NCI-H146 treated with DMSO at 0.1 percent for 48 hours (cell line): ENCODE results near the gene CCDC50.

Source experiments
- DNase-seq: peaks from one replicate; lab custom pipeline; 2025; ENCODE audit not compliant: unreplicated experiment; lab: John Stamatoyannopoulos, UW

CCDC50 gene

DNA sequence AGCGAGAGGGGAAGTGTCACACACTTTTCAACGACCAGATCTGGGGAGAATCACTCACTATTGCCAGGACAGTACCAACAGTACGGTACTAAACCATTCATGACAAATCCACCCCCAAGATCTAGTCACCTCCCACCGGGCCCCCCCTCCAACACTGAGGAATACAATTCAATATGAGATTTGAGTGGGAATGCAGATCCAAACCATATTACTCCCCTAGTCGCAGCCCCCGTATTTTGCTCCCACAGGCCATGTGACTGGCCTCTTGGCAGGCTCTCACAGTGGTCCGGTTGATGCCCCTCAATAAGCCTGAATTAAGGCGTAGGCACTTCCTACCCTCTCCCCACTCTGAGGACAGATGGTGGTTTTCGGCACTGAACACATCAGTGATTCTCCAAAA lies 86.4 kb downstream of the CCDC50 start:
- DNase-seq: no peak

DNA sequence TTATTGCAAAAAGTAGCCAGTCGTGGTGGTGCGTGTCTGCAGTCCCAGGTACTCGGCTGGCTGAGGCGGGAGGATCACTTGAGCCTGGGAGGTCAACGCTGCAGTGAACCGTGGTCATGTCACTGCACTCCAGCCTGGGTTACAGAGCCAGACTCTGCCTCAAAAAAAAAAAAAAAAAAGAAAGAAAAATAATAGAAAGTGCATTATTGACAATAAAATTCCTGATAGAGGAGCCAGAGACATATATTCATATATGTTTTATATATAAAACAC lies 88.2 kb downstream of the CCDC50 start:
- DNase-seq: no peak

DNA sequence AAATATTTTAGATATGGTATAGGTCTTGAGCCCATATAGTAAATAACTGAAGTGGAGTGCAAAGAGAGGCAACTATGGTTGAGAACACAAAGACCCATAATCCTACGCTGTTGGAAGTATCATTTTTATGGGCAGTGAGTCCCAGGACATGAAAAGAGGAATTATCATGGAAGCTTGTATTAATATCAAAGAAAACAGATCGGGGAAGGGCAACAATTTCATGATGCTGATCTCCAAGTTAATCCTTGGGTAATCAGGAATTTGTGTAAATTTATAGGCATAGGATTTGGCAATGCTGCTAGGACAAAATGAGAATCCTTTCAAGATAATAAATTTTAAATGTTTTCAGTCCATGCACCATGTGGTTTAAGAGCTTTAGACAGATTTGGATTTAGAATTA lies 91.6 kb downstream of the CCDC50 start:
- no peak for DNase-seq

DNA sequence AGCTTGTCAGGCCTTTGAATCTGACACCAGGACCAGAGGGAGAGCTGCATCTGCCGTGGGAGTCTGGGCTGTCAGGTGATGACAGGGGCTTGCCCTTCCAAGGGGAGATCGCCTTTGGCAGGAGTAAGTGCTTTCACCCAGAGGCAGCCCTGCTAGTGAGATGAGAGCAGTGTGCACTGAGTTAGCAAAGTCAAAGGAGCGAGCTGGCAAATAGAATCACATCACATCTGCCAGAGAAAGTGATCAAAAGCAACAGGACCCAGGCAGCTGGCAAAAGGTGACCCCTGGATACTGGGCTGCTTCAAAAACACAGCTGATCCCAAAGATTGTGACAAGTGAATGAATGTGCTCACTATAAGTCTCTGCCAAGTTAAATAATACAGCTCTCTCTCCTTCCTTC lies 95.7 kb downstream of the CCDC50 start:
- DNase-seq: peak; percentile 80

DNA sequence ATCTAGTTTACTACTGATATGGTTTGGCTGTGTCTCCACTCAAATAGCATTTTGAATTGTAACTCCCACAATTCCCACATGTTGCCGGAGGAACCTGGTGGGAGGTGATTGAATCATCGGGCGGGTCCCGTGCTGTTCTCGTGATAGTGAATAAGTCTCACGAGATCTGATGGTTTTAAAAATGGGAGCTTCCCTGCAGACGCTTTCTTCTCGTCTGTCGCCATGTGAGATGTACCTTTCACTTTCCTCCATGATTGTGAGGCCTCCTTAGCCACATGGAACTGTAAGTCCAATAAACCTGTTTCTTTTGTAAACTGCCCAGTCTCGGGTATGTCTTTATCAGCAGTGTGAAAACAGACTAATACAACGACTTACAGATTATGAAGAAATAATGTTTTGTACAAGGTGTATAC lies 96.1 kb downstream of the CCDC50 start:
- peak; percentile 84 for DNase-seq

DNA sequence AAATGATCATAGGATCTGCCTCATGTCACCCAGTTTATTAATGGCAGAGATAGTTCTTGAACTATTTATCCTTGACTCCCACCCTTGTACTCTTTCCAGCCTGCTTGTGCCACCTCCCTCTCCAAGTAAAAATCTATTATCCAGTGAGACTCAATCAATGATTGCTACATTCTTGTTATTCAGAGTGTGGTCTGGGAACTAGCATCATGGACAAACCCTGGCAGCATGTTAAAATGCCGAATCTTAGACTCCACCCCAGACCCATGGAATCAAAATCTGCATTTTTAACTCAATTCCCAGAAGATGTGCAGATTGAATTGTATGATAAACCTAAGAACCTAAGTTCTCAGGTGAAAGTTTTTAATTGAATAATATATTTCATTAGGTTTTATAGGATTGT lies 97.1 kb downstream of the CCDC50 start:
- DNase-seq: no peak

DNA sequence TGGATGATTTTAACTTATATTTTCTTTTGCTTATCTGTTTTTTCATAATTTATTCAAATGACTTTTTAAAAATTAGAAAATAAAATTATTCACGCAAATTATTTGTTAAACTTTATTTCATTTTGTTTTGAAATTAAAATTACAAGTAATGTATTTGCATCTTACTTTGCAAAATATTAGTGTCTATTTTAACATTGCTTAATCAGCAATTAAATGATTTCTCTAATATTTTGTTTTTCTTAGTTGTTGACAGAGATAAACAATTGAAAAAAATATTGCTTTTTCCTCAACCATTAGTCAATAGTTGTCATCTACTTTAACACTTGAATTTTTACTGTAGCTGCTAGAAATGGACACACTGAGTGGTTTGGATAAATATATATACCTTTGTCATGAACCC lies 99.0 kb downstream of the CCDC50 start:
- DNase-seq: no peak

DNA sequence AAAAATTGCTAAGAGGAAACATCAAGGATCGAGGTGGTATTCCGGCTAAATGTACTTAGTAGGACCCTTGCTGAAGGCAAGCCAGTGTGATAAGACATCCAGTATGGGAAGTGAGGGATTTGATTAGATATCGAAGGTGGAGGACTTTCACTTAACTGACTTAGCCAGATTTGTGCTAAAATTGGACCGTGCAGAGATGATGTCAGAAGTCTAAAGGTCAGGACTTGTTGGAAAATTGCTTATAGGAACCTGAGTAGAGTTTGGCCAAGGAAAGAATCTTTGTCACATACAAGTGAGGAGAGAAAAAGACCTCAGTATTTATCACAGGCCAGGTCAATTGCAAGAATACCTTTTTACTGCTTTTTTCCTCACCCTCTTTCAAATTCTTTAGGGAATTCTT lies 100.9 kb downstream of the CCDC50 start:
- DNase-seq: no peak

DNA sequence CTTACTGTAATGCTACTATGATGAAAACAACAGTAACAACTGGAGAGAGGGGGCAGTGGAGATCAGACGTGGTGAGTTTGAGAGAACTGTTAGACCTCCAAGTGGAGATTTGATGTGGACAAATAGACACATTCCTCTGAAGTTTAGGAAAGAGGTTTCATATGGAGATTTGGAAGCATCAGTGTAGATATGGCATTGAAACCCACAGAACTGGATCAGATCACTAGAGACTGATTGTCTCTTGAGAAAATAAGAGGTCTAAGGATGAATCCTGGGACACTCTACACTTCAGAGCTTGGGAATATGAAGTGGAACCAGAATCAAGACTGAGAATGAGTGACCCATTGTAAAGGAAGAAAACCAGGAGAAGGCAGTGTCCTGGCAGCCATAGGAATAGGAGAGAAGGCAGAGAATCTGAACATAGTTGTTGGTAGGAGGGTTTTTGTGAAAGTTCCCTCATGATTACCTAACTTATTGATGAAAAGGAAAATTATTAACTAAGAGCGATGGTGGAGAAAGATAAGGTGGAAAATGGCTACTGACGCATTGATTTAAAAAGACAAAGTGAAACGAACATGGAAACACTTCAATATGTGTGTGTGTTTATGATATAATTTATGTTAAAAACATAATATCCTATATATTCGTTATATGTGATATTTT lies 102.1 kb downstream of the CCDC50 start:
- DNase-seq: no peak

DNA sequence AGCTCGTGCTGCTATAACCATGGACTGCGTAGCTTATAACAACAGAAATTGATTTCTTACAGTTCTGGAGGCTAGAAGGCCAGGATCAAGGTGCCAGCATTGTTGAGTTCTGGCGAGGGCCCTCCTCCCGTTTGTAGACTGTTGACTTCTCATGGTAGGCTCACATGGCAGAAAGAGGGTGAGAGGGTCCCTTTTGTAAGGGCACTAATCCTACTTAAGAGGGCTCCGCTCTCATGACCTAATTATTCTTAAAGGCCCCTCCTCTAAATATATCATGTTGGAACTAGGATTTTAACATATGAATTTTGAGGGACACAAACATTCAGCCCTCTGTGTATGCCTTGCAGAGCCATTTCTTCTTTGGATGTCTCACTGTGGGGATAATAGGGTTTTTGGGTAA lies 103.0 kb downstream of the CCDC50 start:
- DNase-seq: no peak

DNA sequence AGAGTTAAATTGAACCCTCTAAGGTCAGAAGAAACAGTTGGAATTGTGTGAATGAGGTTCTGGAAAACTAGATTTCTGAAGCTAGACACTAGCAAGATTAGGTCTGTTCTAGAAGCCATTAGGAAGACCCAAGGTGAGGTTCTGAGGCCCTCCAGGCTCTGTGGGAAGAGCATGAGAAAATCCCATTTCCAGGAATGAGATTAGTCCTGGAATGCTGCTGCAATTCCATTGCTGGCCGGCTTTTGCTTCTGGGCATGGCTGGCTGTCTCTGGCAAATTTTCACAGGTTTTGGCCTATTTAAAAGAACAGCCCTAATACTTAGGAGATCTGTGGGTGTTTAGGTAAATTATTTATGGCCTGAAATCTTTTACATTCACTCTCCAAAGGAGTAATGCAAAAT lies 104.8 kb downstream of the CCDC50 start:
- DNase-seq: no peak

DNA sequence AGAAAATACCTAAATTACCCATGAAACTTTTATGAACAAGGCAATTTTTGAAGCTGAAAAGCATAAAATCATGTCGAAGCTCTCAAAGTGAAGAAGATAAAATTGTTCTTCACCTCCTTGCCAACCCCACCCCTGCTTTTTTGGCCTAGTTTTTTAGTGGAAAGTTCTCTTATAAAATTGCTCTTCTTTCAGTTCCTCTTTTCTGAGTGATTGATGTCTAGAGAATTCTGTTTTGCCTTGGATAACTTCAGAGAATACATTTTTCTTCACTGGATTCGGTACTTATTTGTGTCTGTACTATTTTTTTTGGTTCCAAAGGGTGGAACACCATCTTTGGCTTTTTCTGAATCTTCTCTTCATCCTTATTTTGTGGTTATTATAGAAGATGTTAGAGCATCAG lies 106.8 kb downstream of the CCDC50 start:
- DNase-seq: no peak

DNA sequence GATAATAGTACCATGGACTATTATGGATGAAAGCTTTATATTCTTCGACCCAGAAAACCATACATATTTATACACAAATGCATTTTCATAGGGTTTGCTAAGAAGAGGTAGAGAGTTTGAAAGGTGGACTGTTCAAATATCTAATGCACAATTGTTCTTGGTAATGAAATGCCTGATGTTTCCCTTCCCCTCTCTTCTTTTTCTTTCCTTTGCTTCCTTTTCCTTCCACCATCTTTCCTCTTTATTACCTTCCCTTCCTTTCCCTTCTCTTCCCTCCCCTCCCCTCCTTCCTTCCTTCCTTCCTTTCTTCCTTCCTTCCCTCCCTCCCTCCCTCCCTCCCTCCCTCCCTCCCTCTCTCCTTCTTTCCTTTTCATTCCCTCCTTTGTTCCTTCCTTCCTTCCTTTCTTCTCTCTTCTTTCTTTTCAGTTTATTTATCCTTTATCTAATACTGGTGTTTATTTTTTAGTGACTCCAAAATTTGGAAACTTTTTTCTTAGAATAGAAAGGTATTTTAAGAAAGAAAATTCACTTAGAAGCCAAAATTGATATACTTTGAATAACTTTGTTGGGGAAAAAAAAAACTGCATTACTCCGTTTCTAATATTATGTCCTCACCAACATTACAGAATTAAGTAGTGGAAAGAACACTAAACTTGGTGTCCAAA lies 109.1 kb downstream of the CCDC50 start:
- no peak for DNase-seq

DNA sequence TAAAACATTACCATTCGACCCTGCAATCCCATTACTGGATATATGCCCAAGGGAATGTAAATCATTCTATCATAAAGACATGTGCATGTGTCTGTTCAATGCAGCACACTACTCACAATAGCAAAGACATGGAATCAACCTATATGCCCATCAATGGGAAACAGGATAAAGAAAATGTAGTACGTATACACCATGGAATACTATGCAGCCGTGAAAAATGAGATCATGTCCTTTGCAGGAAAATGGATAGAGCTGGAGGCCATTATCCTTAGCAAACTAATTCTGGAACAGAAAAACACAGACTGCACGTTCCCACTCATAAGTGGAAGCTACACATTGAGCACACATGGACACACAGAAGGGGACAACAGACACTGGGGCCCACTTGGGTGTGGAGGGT lies 111.3 kb downstream of the CCDC50 start:
- DNase-seq: no peak

DNA sequence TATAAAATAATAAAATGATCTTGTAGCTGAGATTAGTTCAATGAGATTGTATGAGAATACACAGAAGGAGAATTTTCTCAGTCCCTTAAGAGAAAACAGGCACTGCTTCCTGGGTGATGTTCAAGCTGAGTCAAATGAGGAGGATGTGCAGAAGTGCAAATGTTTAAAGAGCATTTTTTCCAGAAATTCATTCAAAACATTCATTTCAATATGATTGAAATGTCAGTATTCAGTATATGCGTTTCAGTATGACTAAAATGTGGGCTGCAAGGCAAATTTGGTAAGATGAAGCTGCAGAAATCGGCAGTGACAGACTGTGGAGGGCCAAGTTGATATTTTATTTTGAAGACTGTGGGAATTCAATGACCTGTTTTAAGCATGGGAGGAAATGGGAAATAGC lies 112.5 kb downstream of the CCDC50 start:
- no peak for DNase-seq

DNA sequence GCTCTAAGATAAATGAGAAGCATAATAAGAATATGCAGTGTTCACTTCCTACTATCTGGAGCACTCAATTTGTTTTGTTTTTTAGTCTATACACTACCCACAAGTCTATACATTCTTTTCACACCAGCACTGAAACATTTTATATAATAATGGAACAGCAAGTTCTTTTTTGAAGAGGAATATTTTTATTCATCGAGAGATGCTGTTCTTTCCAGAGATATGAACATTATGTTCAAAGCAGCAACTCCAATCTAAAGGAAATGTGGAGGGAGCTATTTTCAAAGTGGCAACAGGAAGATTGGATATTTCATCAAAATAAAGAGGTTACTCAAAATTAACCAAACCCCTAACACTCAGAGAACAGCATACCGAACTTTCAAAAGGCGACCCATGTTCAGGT lies 115.4 kb downstream of the CCDC50 start:
- no peak for DNase-seq
